Spleen (tissue), 11 donors: ENCODE results near the gene HDAC5. TPM values are rescaled to one million over a fixed set of nuclear protein-coding genes. Genes with fewer than 3 reads are reported as not detected.
A peak's percentile ranks its signal among the peaks of the same experiment; 100 is the strongest.

Source experiments
- DNase-seq: peaks from one replicate; pipeline ENCODE4 v3.0.0-alpha.2; 2020
- H3K27ac ChIP-seq, 8 donors: fragments of 200-600 bp; sonication (generic) in 7 of 8; 1 replicate in 4 of 8; 2 replicates in 4 of 8; pipeline versions ENCODE4 v1.5.0 to v1.8.0; 2016 to 2021; ENCODE audit warnings: inconsistent platforms in 4 of 8, mild to moderate bottlenecking in 4 of 8, moderate library complexity in 1 of 8
- H3K27me3 ChIP-seq, 7 donors: fragments of 200-600 bp; sonication (generic) in 6 of 7; replicated peaks in 1 of 7; 1 replicate in 4 of 7; 2 replicates in 3 of 7; pipeline versions ENCODE4 v1.5.0 to v1.8.0; 2016 to 2021; ENCODE audit warnings: inconsistent platforms in 3 of 7, mild to moderate bottlenecking in 1 of 7
- H3K36me3 ChIP-seq, 6 donors: fragments of 200-600 bp; sonication (generic) in 5 of 6; 1 replicate in 4 of 6; 2 replicates in 2 of 6; pipeline versions ENCODE4 v1.5.0 to v1.8.0; 2016 to 2021; ENCODE audit warnings: inconsistent platforms in 2 of 6
- H3K4me1 ChIP-seq, 6 donors: fragments of 200-600 bp; sonication (generic) in 5 of 6; 1 replicate in 3 of 6; 2 replicates in 3 of 6; pipeline versions ENCODE4 v1.5.0 to v1.8.0; 2016 to 2021; ENCODE audit warnings: inconsistent platforms in 3 of 6
- H3K4me3 ChIP-seq, 8 donors: fragments of 200-600 bp; sonication (generic) in 7 of 8; 1 replicate in 4 of 8; 2 replicates in 4 of 8; pipeline versions ENCODE4 v1.5.0 to v1.8.0; 2016 to 2021; ENCODE audit warnings: inconsistent platforms in 4 of 8, mild to moderate bottlenecking in 4 of 8, moderate library complexity in 2 of 8
- H3K9me3 ChIP-seq, 8 donors: fragments of 200-600 bp; sonication (generic) in 7 of 8; 1 replicate in 4 of 8; 2 replicates in 4 of 8; pipeline versions ENCODE4 v1.5.0 to v1.8.0; 2016 to 2021; ENCODE audit warnings: inconsistent platforms in 4 of 8
- CTCF ChIP-seq, 11 experiments: fragments of 200-600 bp in 7 of 11; fragments of 450-650 bp in 4 of 11; sonication (generic) in 4 of 11; IDR thresholded peaks in 8 of 11; conservative IDR thresholded peaks in 3 of 11; 1 replicate in 7 of 11; 2 replicates in 4 of 11; pipeline versions ENCODE4 v1.4.0 to v1.8.0; 2016 to 2021; ENCODE audit warnings: antibody characterized with exemption in 11 of 11, inconsistent platforms in 4 of 11, mild to moderate bottlenecking in 1 of 11
- POLR2A ChIP-seq, 3 donors: fragments of 450-650 bp; IDR thresholded peaks; one replicate each; pipeline ENCODE4 v1.5.1; 2017; ENCODE audit warnings: antibody characterized with exemption in 3 of 3, mild to moderate bottlenecking in 1 of 3
- POLR2AphosphoS5 ChIP-seq, 3 donors: sonication (generic); formaldehyde crosslinking; IDR thresholded peaks; one replicate each; pipeline ENCODE4 v1.5.1; 2017; ENCODE audit warnings: antibody characterized with exemption in 3 of 3
- WGBS, 5 donors: extraction: QIAGEN DNeasy Blood & Tissue Kit in 3 of 5; methylation state at CpG; one replicate each; pipeline versions ENCODE4 v1.1.5 to v1.1.7; 2013 to 2018; 5-methylcytosine and 5-hydroxymethylcytosine counted together
- intact Hi-C: fragments of 100-400 bp; cut with DNase I; formaldehyde crosslinking; loops from one replicate; pipeline ENCODE4 v1.15.0; 2023; ENCODE audit warnings: low total_unique reads
- polyA plus RNA-seq, 3 donors: library from polyadenylated mRNA; stranded (reverse); fragments of 200-250 nt; gene quantifications; one replicate each; pipeline ENCODE4 v1.2.1, GENCODE V29; 2013
- total RNA-seq, 7 donors: library from RNA; depleted of rRNA in 3 of 7; stranded (reverse); fragments of >200 nt in 3 of 7; fragmentation: NEBNext Ultra II Directional in 4 of 7; extraction: Animal tissue kit (Norgen Biotek cat#: 25700) in 4 of 7; gene quantifications; one replicate each; pipeline versions ENCODE4 v1.1.0 to v1.2.1, GENCODE V29; 2016 to 2021
- donor health status: healthy with polysubstance abuse.
- donor health status: DM: no; HTN: no; CAD: no; lungs with moderate emphysema.
- donor health status: DM: no; HTN: no; CAD: no.
- donor health status: Bipolar disorder and iron deficiency.
- donor health status: healthy.
- donor health status: DM: no; HTN: no; CAD: no.
- donor health status: DM: yes; HTN: yes; CAD: no.

The HDAC5 gene
- total and polyA plus RNA-seq, 10 donors = 18.5 to 72.9 (median 46.7) TPM

GRCh38 chr17:44095388-44095646 lies 28.1 kb downstream of the HDAC5 start:
- intact Hi-C loops = no loop called here
- H3K27me3 ChIP-seq = no peaks in the 10 kb centered on the region
- no peaks in the 10 kb centered on the region for H3K9me3 ChIP-seq
- H3K27ac ChIP-seq = peak overlapping the region in 7 of 8 donors; percentile 85 to 90 (median 87)
- H3K4me3 ChIP-seq = peak overlapping the region in 3 of 8 donors; percentile 8 to 49 (median 11)
- TF ChIP-seq POLR2A (IDR thresholded peaks at IDR 0.05) (no peak), CTCF (IDR thresholded peaks at IDR 0.05 in 8 of 11, conservative IDR thresholded peaks at IDR 0.05 in 3 of 11) (no peak), POLR2AphosphoS5 (IDR thresholded peaks at IDR 0.05) (no peak)
- no peak for DNase-seq
- H3K4me1 ChIP-seq = peaks cover 20 to 62% (median 49%) of the 10 kb centered on the region in 6 donors
- whole genome bisulfite sequencing, 5 donors = 2 to 20% (median 11%) methylated on average over 2 of the region's 2 CpGs
- peaks cover 3 to 49% (median 35%) of the 10 kb centered on the region in 6 donors for H3K36me3 ChIP-seq

- H3K27me3 ChIP-seq = no peaks in the 10 kb centered on the region
- no peak for TF ChIP-seq POLR2AphosphoS5 (IDR thresholded peaks at IDR 0.05)
- no peaks in the 10 kb centered on the region for H3K9me3 ChIP-seq
- 80 to 85% (median 80%) methylated on average over 8 of the region's 8 CpGs for WGBS, 5 donors
- peaks cover 20 to 58% (median 46%) of the 10 kb centered on the region in 6 donors for H3K4me1 ChIP-seq
- peaks cover 3 to 49% (median 39%) of the 10 kb centered on the region in 6 donors for H3K36me3 ChIP-seq
- intact Hi-C loops = no loop called here
- no peak for DNase-seq
- peak overlapping the region in 2 of 8 donors; percentile 8 to 49 for H3K4me3 ChIP-seq
- peak overlapping the region in 7 of 8 donors; percentile 85 to 90 (median 87) for H3K27ac ChIP-seq
Observed at GRCh38 chr17:44094701-44095387, 28.6 kb downstream of the HDAC5 start.

GRCh38 chr17:44093231-44093900 lies 30.1 kb downstream of the HDAC5 start:
- DNase-seq = no peak
- H3K36me3 ChIP-seq = peaks cover 3 to 60% (median 50%) of the 10 kb centered on the region in 6 donors

GRCh38 chr17:44092051-44092450 lies 31.4 kb downstream of the HDAC5 start:
- no peak for DNase-seq
- H3K27ac ChIP-seq = no peak overlapping the region
- peaks cover 3 to 73% (median 61%) of the 10 kb centered on the region in 6 donors for H3K36me3 ChIP-seq
- no peaks in the 10 kb centered on the region for H3K27me3 ChIP-seq
- 94 to 98% (median 97%) methylated on average over 8 to 11 of the region's 11 CpGs for WGBS, 5 donors
- intact Hi-C loops = no loop called here
- H3K4me3 ChIP-seq = no peak overlapping the region
- H3K4me1 ChIP-seq = peaks cover 7 to 31% (median 23%) of the 10 kb centered on the region in 6 donors
- H3K9me3 ChIP-seq = no peaks in the 10 kb centered on the region
- TF ChIP-seq POLR2AphosphoS5 (IDR thresholded peaks at IDR 0.05) (no peak), POLR2A (IDR thresholded peaks at IDR 0.05) (no peak), CTCF (IDR thresholded peaks at IDR 0.05 in 8 of 11, conservative IDR thresholded peaks at IDR 0.05 in 3 of 11) (no peak)

More at GRCh38 chr17:44093231-44093900, 30.1 kb downstream of the HDAC5 start:
- 90 to 94% (median 93%) methylated on average over 10 to 21 of the region's 21 CpGs for WGBS, 5 donors
- no peak overlapping the region for H3K27ac ChIP-seq
- no peaks in the 10 kb centered on the region for H3K9me3 ChIP-seq
- intact Hi-C loops = no loop called here
- H3K27me3 ChIP-seq = no peaks in the 10 kb centered on the region
- no peak overlapping the region for H3K4me3 ChIP-seq
- TF ChIP-seq POLR2A (IDR thresholded peaks at IDR 0.05) (no peak), POLR2AphosphoS5 (IDR thresholded peaks at IDR 0.05) (peak in 1 of 3 donors; percentile 57)
- H3K4me1 ChIP-seq = peaks cover 19 to 44% (median 37%) of the 10 kb centered on the region in 6 donors
